HG03575 (cell line): ENCODE results near the gene OR5H1.

Experiments
- ATAC-seq: cut with Tn5 transposase; IDR thresholded peaks from one replicate; pipeline ENCODE4 v1.9.1; 2021; ENCODE audit not compliant: unreplicated experiment, insufficient number of reproducible peaks, low FRiP score; ENCODE audit errors: extremely low read depth

Gene OR5H1

GRCh38 chr3:98182196-98182595 is 51.7 kb downstream of the OR5H1 start:
- ATAC-seq: no peak

GRCh38 chr3:98185180-98185579 is 54.7 kb downstream of the OR5H1 start:
- no peak for ATAC-seq
